T-helper 2 cell treated with Interferon-gamma antibody and Interleukin-4, amounts not matched to agents 100 ng/mL and 5 ng/mL, for 36 hours (primary cell): ENCODE data around the gene EXOSC2. TPM values are rescaled to one million over a fixed set of nuclear protein-coding genes. Genes with fewer than 3 reads are reported as not detected.

Source experiments
- intact Hi-C: fragments of 100-400 bp; cut with micrococcal nuclease; formaldehyde crosslinking; loops from one replicate; pipeline ENCODE4 v1.15.1; 2023
- total RNA-seq: library from RNA; stranded (reverse); gene quantifications from 2 replicates; pipeline ENCODE4 v1.2.3, GENCODE V29; 2022

Gene EXOSC2
- total RNA-seq, 1 donor from 2014 or later, result 74.1 TPM

GRCh38 chr9:130731355-130731754 lies 37.8 kb downstream of the EXOSC2 start:
- intact Hi-C loops, result no loop called here

- intact Hi-C loops, result no loop called here
Observed at GRCh38 chr9:130732136-130732535, 38.6 kb downstream of the EXOSC2 start.

DNA sequence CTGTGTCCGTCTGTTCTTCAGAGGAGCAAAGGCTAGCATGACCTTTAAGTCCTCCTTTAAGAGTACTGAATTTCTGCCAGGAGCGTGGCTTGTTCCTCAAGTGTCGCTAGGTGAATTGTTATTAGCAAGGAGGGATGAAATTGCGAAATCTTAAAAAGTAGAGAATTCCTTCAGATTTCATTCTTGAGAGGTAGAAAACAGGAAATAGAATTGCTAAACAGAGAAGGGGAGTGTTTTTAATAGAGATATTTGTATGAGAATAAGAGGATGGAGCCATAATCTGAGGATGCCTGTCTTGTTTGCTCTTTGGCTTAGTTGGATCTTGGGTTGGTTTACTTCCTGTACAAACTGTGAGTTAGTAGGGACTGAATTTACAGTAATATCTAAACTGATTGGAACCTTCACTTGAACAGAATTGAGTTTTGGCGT lies 39.2 kb downstream of the EXOSC2 start:
- intact Hi-C loops, result no loop called here

GRCh38 chr9:130735566-130735965 lies 42.0 kb downstream of the EXOSC2 start:
- intact Hi-C loops, result no loop called here

- intact Hi-C loops, result no loop called here
Observed at GRCh38 chr9:130736834-130737233, 43.3 kb downstream of the EXOSC2 start.

DNA sequence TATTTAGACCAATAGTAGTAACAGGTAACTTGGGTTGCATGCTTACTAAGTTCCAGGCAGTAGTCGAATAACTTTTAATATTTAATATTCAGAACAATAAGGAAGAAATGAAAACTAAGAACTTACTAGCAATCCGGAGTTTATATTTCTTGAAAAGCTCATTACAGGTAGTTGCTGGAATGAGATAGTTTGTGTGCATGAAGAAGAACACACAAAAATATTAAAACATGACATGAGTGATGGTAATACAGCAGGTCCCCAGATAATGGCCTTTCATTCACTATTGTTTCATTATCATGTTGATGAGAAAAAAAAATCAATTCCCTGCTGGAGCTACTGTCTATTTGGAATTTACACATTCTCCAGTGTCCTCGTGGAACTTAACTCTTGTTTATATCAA lies 44.7 kb downstream of the EXOSC2 start:
- intact Hi-C loops, result no loop called here

DNA sequence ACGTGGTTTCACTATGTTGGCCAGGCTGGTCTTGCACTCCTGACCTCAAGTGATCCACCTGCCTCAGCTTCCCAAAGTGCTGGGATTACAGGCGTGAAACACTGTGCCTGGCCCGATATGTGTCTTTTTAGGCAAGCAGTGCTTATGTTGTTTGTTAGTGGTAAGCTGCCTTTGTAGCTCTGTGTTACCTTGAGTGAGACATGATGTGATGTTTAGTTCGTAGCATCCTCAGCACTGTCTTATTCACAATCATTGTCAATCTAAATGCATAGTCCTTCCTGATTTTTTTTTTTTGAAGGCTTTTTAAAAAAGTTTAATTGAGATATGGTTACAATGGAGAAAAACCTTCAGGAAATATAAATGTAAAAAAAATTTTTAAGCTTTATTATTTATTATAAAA lies 45.5 kb downstream of the EXOSC2 start:
- intact Hi-C loops, result no loop called here

DNA sequence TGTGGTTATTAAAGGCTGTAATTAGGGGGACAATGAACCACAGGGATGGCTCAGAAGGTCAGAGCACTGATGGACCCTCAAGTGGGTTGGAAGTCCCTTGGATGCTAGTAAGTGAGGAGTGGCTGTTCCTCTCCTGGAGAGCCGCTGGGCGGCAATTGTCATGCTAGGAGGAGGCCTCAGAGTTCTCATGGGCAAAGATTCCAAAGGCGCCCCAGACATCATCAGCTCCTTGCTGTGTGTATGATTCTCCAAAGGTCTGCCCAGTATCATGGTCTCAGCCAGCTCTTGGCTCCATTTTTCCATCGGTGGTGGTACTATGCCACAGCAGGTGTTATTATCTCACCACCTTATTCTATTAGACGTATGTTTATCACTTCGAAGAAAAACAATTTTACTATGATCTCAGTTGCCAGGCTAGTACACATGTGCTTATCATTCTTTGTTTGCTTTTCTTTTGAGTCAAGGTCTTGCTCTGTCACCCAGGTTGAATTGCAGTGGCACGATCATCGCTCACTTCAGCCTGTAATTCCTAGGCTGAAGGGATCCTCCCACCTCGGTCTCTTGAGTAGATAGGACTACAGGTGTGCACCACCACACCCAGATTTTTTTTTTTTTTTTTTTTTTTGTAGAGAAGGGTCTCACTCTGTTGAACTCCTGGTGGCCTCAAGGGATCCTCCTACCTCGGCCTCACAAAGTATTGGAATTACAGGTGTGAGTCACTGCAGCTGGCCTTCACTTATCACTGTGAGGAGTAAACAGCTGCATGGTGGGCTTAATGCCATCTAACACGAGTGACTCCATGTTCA lies 46.8 kb downstream of the EXOSC2 start:
- intact Hi-C loops, result no loop called here

- intact Hi-C loops, result no loop called here
Observed at GRCh38 chr9:130741024-130741305, 47.4 kb downstream of the EXOSC2 start.

DNA sequence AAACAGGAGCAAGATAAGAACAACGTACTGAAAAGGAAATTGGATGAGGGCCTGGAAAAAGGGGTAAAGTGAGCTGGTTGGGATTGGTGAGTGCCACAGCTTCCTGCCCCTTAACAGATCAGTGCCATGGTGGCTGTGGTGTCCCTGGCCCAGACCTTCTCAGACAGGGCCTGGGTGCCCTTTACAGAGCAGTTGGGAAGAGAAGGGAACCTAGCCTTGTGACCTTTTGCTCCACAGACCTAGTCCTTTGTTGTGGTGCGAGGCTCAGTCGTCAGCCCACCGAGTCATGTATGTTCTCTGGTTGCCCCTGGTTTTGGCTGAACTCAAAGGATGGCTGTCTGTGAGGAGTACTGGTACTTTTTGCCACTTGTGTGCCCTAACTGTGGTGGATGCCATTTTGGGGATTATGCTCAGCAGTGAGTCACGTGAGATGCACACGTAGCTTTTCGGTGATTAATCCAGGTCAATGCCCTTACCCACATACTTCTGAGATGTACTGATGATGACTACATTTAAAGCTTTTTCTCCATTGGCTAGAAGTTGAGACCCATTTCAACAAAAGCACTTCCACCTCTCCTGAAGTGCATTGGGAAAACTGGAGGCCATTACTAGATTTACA lies 48.4 kb downstream of the EXOSC2 start:
- intact Hi-C loops, result no loop called here

DNA sequence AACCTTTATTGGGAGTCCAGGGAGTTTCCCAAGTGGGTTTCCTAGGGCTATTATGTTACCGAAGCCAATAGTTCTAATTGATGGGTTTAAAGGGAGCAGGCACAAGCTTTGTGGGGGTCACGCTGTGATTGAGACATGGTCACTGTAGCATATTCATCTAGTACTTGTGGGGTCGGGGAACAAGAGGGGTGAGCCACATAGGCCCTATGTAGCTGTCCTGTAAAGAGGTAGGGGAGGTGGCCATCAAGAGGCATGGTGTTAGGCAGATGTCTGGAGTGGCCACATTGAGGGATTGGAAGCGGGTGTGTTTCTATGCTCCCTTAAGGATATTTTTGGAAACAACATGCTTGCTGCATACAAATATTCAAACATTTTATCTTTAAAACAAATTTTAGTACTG lies 50.1 kb downstream of the EXOSC2 start:
- intact Hi-C loops, result no loop called here

DNA sequence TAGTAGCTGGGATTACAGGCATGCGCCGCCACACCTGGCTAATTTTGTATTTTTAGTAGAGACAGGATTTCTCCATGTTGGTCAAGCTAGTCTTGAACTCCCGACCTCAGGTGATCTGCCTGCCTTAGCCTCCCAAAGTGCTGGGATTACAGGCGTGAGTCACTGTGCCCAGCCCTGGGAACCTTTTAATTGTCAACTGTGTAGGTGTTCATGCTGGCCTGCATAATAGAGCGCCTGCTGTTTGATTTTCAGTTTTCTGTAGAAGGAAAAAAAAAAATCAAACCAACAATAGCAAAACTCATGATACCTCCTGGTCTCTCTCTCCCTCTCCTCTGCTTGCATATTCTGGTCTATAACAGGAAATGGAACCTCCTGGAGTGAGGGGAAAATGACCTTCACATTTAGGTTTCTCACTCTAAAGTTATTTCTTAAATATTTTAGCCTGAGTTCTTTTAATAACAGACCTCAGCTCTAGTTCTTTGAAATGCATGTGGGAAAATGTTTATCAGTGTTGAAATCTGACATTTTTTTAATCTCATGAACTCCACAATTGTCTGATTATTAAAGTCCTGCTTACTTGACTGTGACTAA lies 51.7 kb downstream of the EXOSC2 start:
- intact Hi-C loops, result no loop called here

GRCh38 chr9:130745829-130746228 lies 52.2 kb downstream of the EXOSC2 start:
- intact Hi-C loops, result no loop called here

DNA sequence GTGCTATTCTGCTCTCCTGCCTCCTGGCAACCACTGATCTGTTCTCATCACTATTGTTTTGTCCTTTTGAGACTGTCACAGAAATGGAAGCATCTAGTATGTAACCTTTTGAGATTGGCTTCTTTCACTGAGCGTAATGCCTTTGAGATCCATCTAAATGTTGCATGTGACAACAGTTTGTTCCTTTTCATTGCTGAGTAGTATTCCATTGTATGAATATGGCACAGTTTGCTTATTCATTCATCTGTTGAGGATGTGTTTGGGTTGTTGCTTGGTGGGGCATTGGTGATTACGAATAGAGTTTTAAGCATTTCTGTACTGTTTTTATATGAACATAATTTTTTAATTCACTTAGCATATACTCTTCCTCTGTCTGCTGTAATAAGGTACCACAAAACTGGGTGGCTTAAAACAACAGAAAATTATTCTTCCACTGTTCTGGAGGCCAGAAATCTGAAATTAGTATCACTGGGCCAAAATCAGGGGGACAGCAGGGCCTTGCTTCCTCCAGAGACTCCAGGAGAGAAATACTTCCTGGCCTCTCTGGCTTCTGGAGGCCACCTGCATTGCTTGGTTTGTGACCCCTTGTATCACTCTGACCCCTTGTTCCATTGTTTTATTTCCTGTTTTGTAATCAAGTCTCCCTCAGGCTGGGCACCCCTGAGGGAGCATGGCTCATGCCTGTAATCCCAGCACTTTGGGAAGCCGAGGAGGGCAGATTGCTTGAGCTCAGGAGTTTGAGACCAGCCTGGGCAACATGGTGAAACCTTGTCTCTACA lies 53.0 kb downstream of the EXOSC2 start:
- intact Hi-C loops, result no loop called here

GRCh38 chr9:130751631-130752355 lies 58.2 kb downstream of the EXOSC2 start:
- intact Hi-C loops, result no loop called here

Other genes starting within 250 kb of the EXOSC2 start
- 1.9 and 2.1 TPM in 2 replicates for gene ASS1, start 248.8 kb upstream of the EXOSC2 start, total RNA-seq
- gene FUBP3, start 114.2 kb upstream of the EXOSC2 start, total RNA-seq, result 39.1 and 40.8 TPM in 2 replicates
- 0.14 TPM in 1 of 2 replicates, not detected in the other for gene PRDM12, start 29.2 kb upstream of the EXOSC2 start, total RNA-seq
- 31.9 and 35.4 TPM in 2 replicates for gene ABL1, start 141.5 kb downstream of the EXOSC2 start, total RNA-seq
- not detected in 2 replicates for gene QRFP, start 203.0 kb downstream of the EXOSC2 start, total RNA-seq
- gene FIBCD1, start 245.5 kb downstream of the EXOSC2 start, total RNA-seq, result not detected in 2 replicates